ENCODE measurements around the gene DCAF11. TPM values are rescaled to one million over a fixed set of nuclear protein-coding genes. Genes with fewer than 3 reads are reported as not detected.

DCAF11 gene
- total RNA-seq: 57.1 and 70.3 TPM in 2 replicates

GRCh38 chr14:24114532-24115421 is at the start of gene DCAF11, which contains the start of gene NRL:
TSS of gene DCAF11 (plus strand) at chr14:24114777. CDS start at chr14:24115595, 818 bp downstream.
TSS of gene NRL (minus strand) at chr14:24114949. CDS start at chr14:24082848, 32,101 bp downstream.

DNA sequence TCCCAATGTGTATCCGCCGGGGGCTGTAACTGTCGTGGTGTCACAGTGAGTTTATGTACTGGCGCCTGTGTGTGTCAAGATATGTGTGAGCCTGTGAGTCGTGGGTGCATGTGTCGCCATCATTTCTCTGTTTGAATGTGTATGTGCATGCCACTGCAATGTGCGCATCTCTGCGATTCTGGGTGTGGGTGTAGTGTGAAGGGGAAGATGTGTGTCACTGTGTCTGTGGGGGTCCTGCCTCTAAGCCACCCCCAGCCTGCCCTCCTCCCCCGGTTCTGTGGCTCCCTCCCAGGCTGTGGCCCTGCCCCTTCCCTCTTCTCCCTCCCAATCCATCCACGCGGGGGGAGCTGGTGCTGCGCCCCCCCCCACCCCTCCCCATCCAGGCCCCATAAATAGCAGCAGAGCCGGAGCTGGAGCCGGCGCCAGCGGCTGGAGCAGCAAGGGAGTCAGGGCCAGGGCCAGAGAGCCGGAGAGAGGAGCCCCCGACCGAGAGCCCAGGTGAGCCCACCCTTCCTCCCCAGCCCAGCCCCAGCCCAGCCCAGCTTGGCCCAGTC is 43.4 kb upstream of the DCAF11 start, which contains the start of gene CPNE6:
Gene CPNE6 (plus strand): TSS at position 419 of the 554 bp plus-strand sequence. CDS start 1,375 bp downstream, outside the sequence.

DNA sequence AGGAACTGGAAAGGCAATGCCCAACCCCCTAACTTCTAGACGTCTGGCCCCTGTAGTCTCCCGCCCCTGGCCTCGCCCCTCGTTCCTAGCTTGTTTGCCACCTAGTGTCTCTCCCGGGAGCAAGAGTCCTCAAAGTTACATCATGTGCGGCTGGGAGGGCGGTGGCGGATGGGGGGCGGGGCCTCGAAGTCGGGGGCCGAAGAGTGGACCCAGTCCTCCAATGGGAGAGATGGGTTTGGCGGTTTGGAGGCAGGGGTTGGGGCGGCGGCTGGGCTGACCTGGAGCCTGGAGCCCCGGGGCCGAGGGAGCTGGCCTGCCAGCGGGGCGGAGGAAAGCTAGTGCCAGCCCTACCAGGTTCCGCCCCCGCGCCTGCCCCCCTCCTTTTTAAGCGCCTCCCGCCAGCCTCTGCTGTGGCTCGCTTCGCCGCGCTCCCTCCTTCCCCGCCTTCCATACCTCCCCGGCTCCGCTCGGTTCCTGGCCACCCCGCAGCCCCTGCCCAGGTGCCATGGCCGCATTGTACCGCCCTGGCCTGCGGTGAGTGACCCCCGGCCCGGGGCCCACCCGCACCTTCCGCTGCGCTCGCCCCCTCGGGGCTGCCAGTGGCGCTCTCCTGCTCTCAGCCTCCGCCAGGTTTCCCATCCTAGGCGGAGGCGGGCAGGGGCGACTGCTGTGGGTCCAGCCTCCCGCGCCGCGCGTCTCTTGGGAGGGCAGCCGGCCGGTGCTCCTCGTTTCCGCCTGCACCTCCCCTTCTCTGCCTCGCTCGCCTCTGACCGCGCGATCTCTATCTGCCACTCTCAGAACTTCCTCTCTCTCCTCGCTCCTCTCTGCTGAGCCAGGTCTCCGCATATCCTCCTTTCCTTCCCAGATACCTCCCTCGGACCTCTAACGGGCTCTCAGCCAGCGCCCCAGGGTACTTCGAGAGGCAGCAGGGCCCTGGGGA is 20.4 kb upstream of the DCAF11 start, which contains the start of gene PCK2:
Gene PCK2 (plus strand): TSS at position 411 of the 940 bp plus-strand sequence. CDS start 95 bp downstream, at position 506.

DNA sequence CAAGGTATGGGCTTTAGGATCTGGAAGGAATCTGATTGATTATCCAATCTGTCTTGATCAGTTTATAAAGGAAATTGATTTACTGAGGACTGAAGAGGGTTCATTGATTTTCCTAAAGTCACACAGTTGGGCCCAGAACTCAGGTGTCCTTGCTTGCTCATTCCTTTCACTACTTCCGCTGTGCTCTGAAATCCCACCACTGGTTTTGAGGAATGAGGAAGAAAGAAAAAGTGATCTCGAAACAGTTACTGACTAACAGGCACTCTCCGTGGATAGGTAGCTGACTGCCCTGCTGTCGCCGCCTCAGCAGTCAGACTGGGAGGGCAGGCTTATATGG is 15.8 kb downstream of the DCAF11 start, which contains the start of gene FITM1:
Gene FITM1 (plus strand): TSS at position 280 of the 337 bp plus-strand sequence. CDS start 905 bp downstream, outside the sequence.

DNA sequence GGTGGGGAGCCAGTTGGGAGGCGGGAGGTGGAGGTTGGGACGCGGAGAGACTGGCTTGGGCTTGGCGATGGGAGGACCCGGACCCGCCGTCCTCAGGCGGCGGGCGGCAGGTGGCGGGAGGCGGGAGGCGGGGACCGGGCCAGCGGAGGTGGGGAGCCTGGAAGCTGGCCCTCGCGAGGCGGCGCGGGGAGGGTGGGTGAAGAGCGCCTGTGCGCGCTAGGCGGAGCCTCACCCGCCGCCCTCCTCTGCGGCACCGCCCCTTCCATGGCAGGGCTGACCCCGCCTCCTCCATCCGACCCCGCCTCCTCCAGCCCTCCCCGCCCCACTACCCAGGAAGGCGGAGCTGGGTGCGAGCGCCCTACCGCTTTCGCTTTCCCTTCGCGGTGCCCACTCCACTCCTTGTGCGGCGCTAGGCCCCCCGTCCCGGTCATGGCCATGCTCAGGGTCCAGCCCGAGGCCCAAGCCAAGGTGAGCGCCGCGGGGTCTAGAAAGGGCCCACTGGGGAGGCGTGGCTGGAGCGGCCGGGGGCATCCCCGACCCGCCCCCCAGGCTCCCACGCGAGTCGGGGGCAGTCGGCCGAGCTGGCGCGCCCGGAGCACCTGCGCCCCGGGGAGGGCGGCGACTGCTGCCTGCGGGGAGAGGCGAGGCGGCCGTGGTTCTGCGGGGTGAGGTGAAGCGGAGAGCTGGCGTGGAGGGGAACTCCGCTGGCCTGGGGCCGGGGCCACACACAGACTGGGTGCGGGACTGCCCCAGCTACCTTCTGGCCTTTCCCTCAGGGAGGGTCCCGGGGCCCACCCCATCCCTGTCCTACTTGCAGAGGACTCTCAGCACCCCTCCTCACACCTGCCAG is 21.5 kb downstream of the DCAF11 start, which contains the start of gene PSME1:
Gene PSME1 (plus strand): TSS at position 361 of the 850 bp plus-strand sequence. CDS start 69 bp downstream, at position 430.

GRCh38 chr14:24141097-24141880 is 26.7 kb downstream of the DCAF11 start, which contains the start of gene EMC9:
TSS of gene EMC9 (minus strand) at chr14:24141591. CDS start at chr14:24141304, 287 bp downstream.

GRCh38 chr14:24146453-24146977 is 31.9 kb downstream of the DCAF11 start, which contains the start of gene PSME2:
TSS of gene PSME2 (minus strand) at chr14:24146610. CDS start at chr14:24146581, 29 bp downstream.

GRCh38 chr14:24146978-24147760 is 32.6 kb downstream of the DCAF11 start, which contains the start of gene RNF31:
TSS of gene RNF31 (plus strand) at chr14:24147498. CDS start at chr14:24147699, 201 bp downstream.

DNA sequence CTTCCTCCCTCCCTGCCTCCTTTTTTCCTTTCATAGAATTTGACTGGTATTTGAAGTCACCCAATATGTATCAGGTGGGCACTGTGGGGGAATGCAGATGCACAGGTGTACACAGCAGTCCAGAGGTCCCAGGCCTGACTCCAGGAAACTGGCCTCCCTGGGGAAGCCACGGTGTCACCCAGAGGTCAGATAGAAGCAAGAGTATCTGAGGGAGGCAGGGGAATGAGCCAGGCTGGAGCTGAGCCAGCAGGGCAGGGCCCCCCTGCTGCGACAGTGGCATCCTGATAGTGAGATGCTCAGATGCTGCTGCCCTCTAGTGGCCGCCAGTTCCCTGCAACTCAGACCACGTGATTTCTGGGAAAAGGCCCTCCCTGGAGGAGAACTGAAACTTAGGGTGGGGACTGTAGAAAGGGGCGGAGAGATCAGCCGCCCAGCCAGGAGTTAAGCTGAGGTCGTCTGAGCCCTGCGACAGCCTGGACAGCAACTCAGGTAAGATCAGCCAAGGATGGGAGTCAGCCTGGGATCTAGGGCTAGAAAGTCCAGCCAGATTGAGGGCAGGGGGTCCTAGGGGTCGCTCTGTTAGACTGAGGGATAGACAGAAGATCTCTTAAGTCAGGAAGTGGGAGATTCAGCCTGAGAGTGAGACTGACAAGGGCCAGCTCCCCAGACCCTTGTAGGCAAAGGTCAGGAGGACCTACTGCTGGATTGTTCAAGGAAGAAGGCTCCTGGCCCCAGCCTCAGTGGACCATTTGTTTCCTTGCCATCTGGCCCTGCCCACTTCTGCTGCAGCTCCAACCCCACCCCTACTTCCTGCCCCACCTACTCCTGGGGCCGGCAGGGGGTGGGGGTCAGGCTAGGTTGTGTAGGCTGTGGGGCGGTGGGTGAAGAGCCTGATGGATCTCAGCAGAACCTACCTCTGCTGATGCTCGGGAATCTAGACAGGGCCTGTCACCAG is 46.5 kb downstream of the DCAF11 start, which contains the start of gene IRF9:
Gene IRF9 (plus strand): TSS at position 416 of the 955 bp plus-strand sequence. CDS start 880 bp downstream, outside the sequence.

GRCh38 chr14:24171422-24172260 is 57.1 kb downstream of the DCAF11 start, which contains the start of gene REC8:
TSS of gene REC8 (plus strand) at chr14:24172080. CDS start at chr14:24172553, 473 bp downstream.

Other genes starting within 250 kb of the DCAF11 start
- 59.7 and 83.0 TPM in 2 replicates for gene DHRS4, start 161.0 kb upstream of the DCAF11 start, total RNA-seq
- gene DHRS4L2, start 125.8 kb upstream of the DCAF11 start, total RNA-seq: 22.5 and 25.9 TPM in 2 replicates
- not detected in 2 replicates for gene CARMIL3, start 62.8 kb upstream of the DCAF11 start, total RNA-seq
- gene CPNE6, start 43.2 kb upstream of the DCAF11 start, total RNA-seq: not detected in 2 replicates
- gene PCK2, start 20.5 kb upstream of the DCAF11 start, total RNA-seq: 44.0 and 79.9 TPM in 2 replicates
- under 0.01 and 0.29 TPM in 2 replicates for gene NRL, start 172 bp downstream of the DCAF11 start, total RNA-seq
- gene FITM1, start 15.9 kb downstream of the DCAF11 start, total RNA-seq: not detected in 2 replicates
- gene PSME1, start 21.4 kb downstream of the DCAF11 start, total RNA-seq: 181 and 193 TPM in 2 replicates
- gene EMC9, start 26.8 kb downstream of the DCAF11 start, total RNA-seq: 14.0 and 20.2 TPM in 2 replicates
- gene PSME2, start 31.8 kb downstream of the DCAF11 start, total RNA-seq: 105 and 124 TPM in 2 replicates
- 35.7 and 41.8 TPM in 2 replicates for gene RNF31, start 32.7 kb downstream of the DCAF11 start, total RNA-seq
- gene IRF9, start 46.5 kb downstream of the DCAF11 start, total RNA-seq: 66.8 and 80.4 TPM in 2 replicates
- 20.0 and 44.7 TPM in 2 replicates for gene REC8, start 57.3 kb downstream of the DCAF11 start, total RNA-seq
- 70.4 and 79.0 TPM in 2 replicates for gene IPO4, start 74.0 kb downstream of the DCAF11 start, total RNA-seq
- gene TM9SF1, start 80.7 kb downstream of the DCAF11 start, total RNA-seq: 85.9 and 92.5 TPM in 2 replicates
- not detected in 2 replicates for gene TSSK4, start 90.9 kb downstream of the DCAF11 start, total RNA-seq
- gene CHMP4A, start 98.7 kb downstream of the DCAF11 start, total RNA-seq: 28.0 and 40.8 TPM in 2 replicates
- 11.8 and 12.8 TPM in 2 replicates for gene MDP1, start 101.3 kb downstream of the DCAF11 start, total RNA-seq
- 229 and 231 TPM in 2 replicates for gene NEDD8, start 117.6 kb downstream of the DCAF11 start, total RNA-seq
- gene GMPR2, start 118.2 kb downstream of the DCAF11 start, total RNA-seq: 83.0 and 111 TPM in 2 replicates
- gene TINF2, start 127.8 kb downstream of the DCAF11 start, total RNA-seq: 48.6 and 95.1 TPM in 2 replicates
- gene TGM1, start 148.4 kb downstream of the DCAF11 start, total RNA-seq: 0.35 and 4.0 TPM in 2 replicates
- gene RABGGTA, start 156.8 kb downstream of the DCAF11 start, total RNA-seq: 33.1 and 65.2 TPM in 2 replicates
- gene DHRS1, start 185.0 kb downstream of the DCAF11 start, total RNA-seq: 15.3 and 21.3 TPM in 2 replicates
- 15.0 and 22.0 TPM in 2 replicates for gene NOP9, start 185.1 kb downstream of the DCAF11 start, total RNA-seq
- 1.4 and 2.3 TPM in 2 replicates for gene CIDEB, start 193.2 kb downstream of the DCAF11 start, total RNA-seq
- 0.18 and 1.4 TPM in 2 replicates for gene LTB4R2, start 195.4 kb downstream of the DCAF11 start, total RNA-seq
- under 0.01 and 0.71 TPM in 2 replicates for gene LTB4R, start 196.7 kb downstream of the DCAF11 start, total RNA-seq
- gene ADCY4, start 220.3 kb downstream of the DCAF11 start, total RNA-seq: not detected in 2 replicates
- gene RIPK3, start 225.2 kb downstream of the DCAF11 start, total RNA-seq: not detected in 2 replicates

Measured in myometrial cell (primary cell).